Spleen (tissue), 11 donors: ENCODE measurements around the gene POLR1E. TPM values are rescaled to one million over a fixed set of nuclear protein-coding genes. Genes with fewer than 3 reads are reported as not detected.
"Not testable (repeated sequence)": the region's sequence is repeated elsewhere in the genome, so short reads cannot be mapped to it uniquely, and the experiment has no call there.

Source experiments
- DNase-seq: peaks from one replicate; pipeline ENCODE4 v3.0.0-alpha.2; 2020
- H3K27ac ChIP-seq, 8 donors: fragments of 200-600 bp; sonication (generic) in 7 of 8; 1 replicate in 4 of 8; 2 replicates in 4 of 8; pipeline versions ENCODE4 v1.5.0 to v1.8.0; 2016 to 2021; ENCODE audit warnings: inconsistent platforms in 4 of 8, mild to moderate bottlenecking in 4 of 8, moderate library complexity in 1 of 8
- H3K27me3 ChIP-seq, 7 donors: fragments of 200-600 bp; sonication (generic) in 6 of 7; replicated peaks in 1 of 7; 1 replicate in 4 of 7; 2 replicates in 3 of 7; pipeline versions ENCODE4 v1.5.0 to v1.8.0; 2016 to 2021; ENCODE audit warnings: inconsistent platforms in 3 of 7, mild to moderate bottlenecking in 1 of 7
- H3K36me3 ChIP-seq, 6 donors: fragments of 200-600 bp; sonication (generic) in 5 of 6; 1 replicate in 4 of 6; 2 replicates in 2 of 6; pipeline versions ENCODE4 v1.5.0 to v1.8.0; 2016 to 2021; ENCODE audit warnings: inconsistent platforms in 2 of 6
- H3K4me1 ChIP-seq, 6 donors: fragments of 200-600 bp; sonication (generic) in 5 of 6; 1 replicate in 3 of 6; 2 replicates in 3 of 6; pipeline versions ENCODE4 v1.5.0 to v1.8.0; 2016 to 2021; ENCODE audit warnings: inconsistent platforms in 3 of 6
- H3K4me3 ChIP-seq, 8 donors: fragments of 200-600 bp; sonication (generic) in 7 of 8; 1 replicate in 4 of 8; 2 replicates in 4 of 8; pipeline versions ENCODE4 v1.5.0 to v1.8.0; 2016 to 2021; ENCODE audit warnings: inconsistent platforms in 4 of 8, mild to moderate bottlenecking in 4 of 8, moderate library complexity in 2 of 8
- H3K9me3 ChIP-seq, 8 donors: fragments of 200-600 bp; sonication (generic) in 7 of 8; 1 replicate in 4 of 8; 2 replicates in 4 of 8; pipeline versions ENCODE4 v1.5.0 to v1.8.0; 2016 to 2021; ENCODE audit warnings: inconsistent platforms in 4 of 8
- CTCF ChIP-seq, 11 experiments: fragments of 200-600 bp in 7 of 11; fragments of 450-650 bp in 4 of 11; sonication (generic) in 4 of 11; IDR thresholded peaks in 8 of 11; conservative IDR thresholded peaks in 3 of 11; 1 replicate in 7 of 11; 2 replicates in 4 of 11; pipeline versions ENCODE4 v1.4.0 to v1.8.0; 2016 to 2021; ENCODE audit warnings: antibody characterized with exemption in 11 of 11, inconsistent platforms in 4 of 11, mild to moderate bottlenecking in 1 of 11
- POLR2A ChIP-seq, 3 donors: fragments of 450-650 bp; IDR thresholded peaks; one replicate each; pipeline ENCODE4 v1.5.1; 2017; ENCODE audit warnings: antibody characterized with exemption in 3 of 3, mild to moderate bottlenecking in 1 of 3
- POLR2AphosphoS5 ChIP-seq, 3 donors: sonication (generic); formaldehyde crosslinking; IDR thresholded peaks; one replicate each; pipeline ENCODE4 v1.5.1; 2017; ENCODE audit warnings: antibody characterized with exemption in 3 of 3
- WGBS, 5 donors: extraction: QIAGEN DNeasy Blood & Tissue Kit in 3 of 5; methylation state at CpG; one replicate each; pipeline versions ENCODE4 v1.1.5 to v1.1.7; 2013 to 2018; 5-methylcytosine and 5-hydroxymethylcytosine counted together
- intact Hi-C: fragments of 100-400 bp; cut with DNase I; formaldehyde crosslinking; loops from one replicate; pipeline ENCODE4 v1.15.0; 2023; ENCODE audit warnings: low total_unique reads
- polyA plus RNA-seq, 3 donors: library from polyadenylated mRNA; stranded (reverse); fragments of 200-250 nt; gene quantifications; one replicate each; pipeline ENCODE4 v1.2.1, GENCODE V29; 2013
- total RNA-seq, 7 donors: library from RNA; depleted of rRNA in 3 of 7; stranded (reverse); fragments of >200 nt in 3 of 7; fragmentation: NEBNext Ultra II Directional in 4 of 7; extraction: Animal tissue kit (Norgen Biotek cat#: 25700) in 4 of 7; gene quantifications; one replicate each; pipeline versions ENCODE4 v1.1.0 to v1.2.1, GENCODE V29; 2016 to 2021
- donor health status: healthy with polysubstance abuse.
- donor health status: DM: no; HTN: no; CAD: no; lungs with moderate emphysema.
- donor health status: DM: no; HTN: no; CAD: no.
- donor health status: Bipolar disorder and iron deficiency.
- donor health status: healthy.
- donor health status: DM: no; HTN: no; CAD: no.
- donor health status: DM: yes; HTN: yes; CAD: no.

POLR1E gene
- total and polyA plus RNA-seq, 10 donors, result 14.4 to 21.0 (median 18.0) TPM

DNA sequence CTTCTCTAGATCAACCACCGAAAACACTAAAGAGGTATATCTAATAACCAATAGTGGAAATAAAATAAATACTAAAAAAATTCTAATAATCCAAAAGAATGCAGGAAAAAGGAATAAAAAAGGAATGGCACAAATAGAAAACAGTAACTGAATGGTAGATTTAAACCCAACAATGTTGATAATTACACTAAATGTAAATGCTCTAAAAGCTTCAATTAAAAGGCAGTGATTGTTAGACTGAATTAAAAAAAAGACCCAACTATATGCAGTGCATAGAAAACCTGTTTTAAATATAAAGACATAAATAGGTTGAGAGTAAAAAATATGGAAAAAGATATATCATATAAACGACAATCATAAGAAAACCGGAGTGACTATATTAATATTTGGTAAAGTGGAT is 11.3 kb upstream of the POLR1E start:
- TF ChIP-seq POLR2AphosphoS5 (IDR thresholded peaks at IDR 0.05) (no peak), POLR2A (IDR thresholded peaks at IDR 0.05) (no peak)
- WGBS, 5 donors, result 81 to 96% (median 92%) methylated on average over 3 of the region's 3 CpGs
- Histone ChIP-seq H3K9me3 (peaks cover 0 to 23% (median 17%) of the 10 kb centered on the region in 8 donors), H3K4me3 (no peak overlapping the region), H3K36me3 (no peaks in the 10 kb centered on the region), H3K4me1 (peaks cover 0 to 15% (median 5%) of the 10 kb centered on the region in 6 donors), H3K27me3 (no peaks in the 10 kb centered on the region), H3K27ac (no peak overlapping the region)
- intact Hi-C loops, result no loop called here
- DNase-seq, result no peak

- DNase-seq, result no peak
- Histone ChIP-seq H3K9me3 (peaks cover 0 to 23% (median 17%) of the 10 kb centered on the region in 8 donors), H3K4me1 (peaks cover 0 to 9% (median 5%) of the 10 kb centered on the region in 6 donors), H3K4me3 (no peak overlapping the region), H3K27ac (no peak overlapping the region), H3K27me3 (peaks cover 0 to 7% (median 0%) of the 10 kb centered on the region in 7 donors), H3K36me3 (no peaks in the 10 kb centered on the region)
- TF ChIP-seq CTCF (IDR thresholded peaks at IDR 0.05 in 8 of 11, conservative IDR thresholded peaks at IDR 0.05 in 3 of 11) (no peak), POLR2A (IDR thresholded peaks at IDR 0.05) (no peak), POLR2AphosphoS5 (IDR thresholded peaks at IDR 0.05) (no peak)
- intact Hi-C loops, result no loop called here
- WGBS, 5 donors, result 77 to 84% (median 82%) methylated on average over 11 of the region's 11 CpGs
These were observed 8.8 kb upstream of the POLR1E start for GRCh38 chr9:37476930-37477329.

GRCh38 chr9:37477443-37477842 is 8.3 kb upstream of the POLR1E start:
- H3K27ac ChIP-seq, H3K27me3 ChIP-seq, H3K4me1 ChIP-seq, DNase-seq, H3K4me3 ChIP-seq, intact Hi-C loops, H3K36me3 ChIP-seq: not testable (repeated sequence)
- peaks cover 0 to 23% (median 17%) of the 10 kb centered on the region in 8 donors for H3K9me3 ChIP-seq
- WGBS, 5 donors, result 85 to 95% (median 89%) methylated on average over 4 of the region's 4 CpGs

DNA sequence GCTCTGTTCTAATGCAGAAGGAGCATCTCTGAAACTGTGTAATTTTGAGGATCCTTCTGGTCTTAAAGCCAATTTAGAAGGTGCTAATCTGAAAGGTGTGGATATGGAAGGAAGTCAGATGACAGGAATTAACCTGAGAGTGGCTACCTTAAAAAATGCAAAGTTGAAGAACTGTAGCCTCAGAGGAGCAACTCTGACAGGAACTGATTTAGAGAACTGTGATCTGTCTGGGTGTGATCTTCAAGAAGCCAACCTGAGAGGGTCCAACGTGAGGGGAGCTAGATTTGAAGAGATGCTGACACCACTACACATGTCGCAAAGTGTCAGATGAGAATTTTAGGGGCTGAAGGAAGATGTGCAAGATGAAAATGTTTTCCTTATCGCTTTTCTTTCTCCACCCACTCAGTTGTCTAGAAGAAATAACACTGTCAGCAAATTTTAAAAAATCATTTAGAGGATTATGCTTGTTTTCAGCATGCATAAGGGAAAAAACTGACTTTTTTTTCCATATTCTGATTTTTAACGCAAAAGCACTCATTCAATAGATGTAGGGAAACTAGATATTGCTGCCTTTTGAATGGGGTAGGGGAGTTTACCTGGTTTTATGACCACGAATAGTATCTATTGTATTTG is 7.6 kb upstream of the POLR1E start:
- intact Hi-C loops, H3K27me3 ChIP-seq, H3K27ac ChIP-seq, DNase-seq, H3K4me3 ChIP-seq, H3K4me1 ChIP-seq, H3K36me3 ChIP-seq: not testable (repeated sequence)
- H3K9me3 ChIP-seq, result peaks cover 0 to 23% (median 17%) of the 10 kb centered on the region in 8 donors
- WGBS, 5 donors, result 62 to 72% (median 69%) methylated on average over 5 of the region's 5 CpGs

DNA sequence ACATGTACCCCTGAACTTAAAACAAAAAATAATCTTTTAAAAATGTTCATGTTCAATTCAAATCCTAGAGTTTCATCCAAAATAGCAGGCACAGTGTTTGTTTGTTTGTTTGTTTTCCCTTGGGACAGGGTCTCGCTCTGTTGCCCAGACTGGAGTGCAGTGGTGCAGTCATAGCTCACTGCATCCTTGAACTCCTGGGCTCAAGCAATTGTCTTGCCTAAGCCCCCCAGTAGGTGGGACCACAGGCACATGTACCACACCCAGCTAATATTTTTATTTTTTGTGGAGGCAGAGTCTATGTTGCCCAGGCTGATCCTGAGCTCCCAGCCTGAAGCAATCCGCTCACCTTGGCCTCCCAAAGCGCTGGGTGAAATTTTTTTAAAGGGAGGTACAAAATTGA is 5.0 kb upstream of the POLR1E start:
- H3K9me3 ChIP-seq, result peaks cover 0 to under 1% (median 0%) of the 10 kb centered on the region in 8 donors
- no peak overlapping the region for H3K27ac ChIP-seq
- 75 to 87% (median 87%) methylated on average over 3 of the region's 3 CpGs for WGBS, 5 donors
- peaks cover 0 to 9% (median 0%) of the 10 kb centered on the region in 7 donors for H3K27me3 ChIP-seq
- TF ChIP-seq POLR2A (IDR thresholded peaks at IDR 0.05), result no peak
- intact Hi-C loops, result loop anchor here (10.0 kb wide), 1 partner anchor 114 kb away; the partner anchor contains the start of gene TOMM5
- H3K36me3 ChIP-seq, result no peaks in the 10 kb centered on the region
- H3K4me3 ChIP-seq, result no peak overlapping the region
- peaks cover 6 to 11% (median 7%) of the 10 kb centered on the region in 6 donors for H3K4me1 ChIP-seq
- DNase-seq, result no peak

- peaks cover 0 to 38% (median 19%) of the 10 kb centered on the region in 6 donors for H3K36me3 ChIP-seq
- H3K9me3 ChIP-seq, result no peaks in the 10 kb centered on the region
- H3K4me3 ChIP-seq, result peak overlapping the region; percentile 56 to 93 (median 73)
- H3K27ac ChIP-seq, result peak overlapping the region in 7 of 8 donors; percentile 62 to 88 (median 77)
- peaks cover 0 to 9% (median 0%) of the 10 kb centered on the region in 7 donors for H3K27me3 ChIP-seq
- WGBS, 5 donors, result 0 to 7% (median 5%) methylated on average over 7 of the region's 7 CpGs
- peaks cover 15 to 47% (median 30%) of the 10 kb centered on the region in 6 donors for H3K4me1 ChIP-seq
- no peak for DNase-seq
- TF ChIP-seq POLR2A (IDR thresholded peaks at IDR 0.05) (no peak), CTCF (IDR thresholded peaks at IDR 0.05 in 8 of 11, conservative IDR thresholded peaks at IDR 0.05 in 3 of 11) (no peak), POLR2AphosphoS5 (IDR thresholded peaks at IDR 0.05) (no peak)
- intact Hi-C loops, result loop anchor here (10.0 kb wide), 1 partner anchor 109 kb away; the partner anchor contains the start of gene TOMM5
These were observed 488 bp downstream of the POLR1E start for GRCh38 chr9:37486256-37486615.
